GM18520 (cell line): ENCODE results near the gene RCN1.

ENCODE experiments used
- ATAC-seq: cut with Tn5 transposase; IDR thresholded peaks from one replicate; pipeline ENCODE4 v1.9.1; 2021; ENCODE audit not compliant: unreplicated experiment

The RCN1 gene

GRCh38 chr11:32151027-32151426, 60.2 kb downstream of the RCN1 start:
- no peak for ATAC-seq

GRCh38 chr11:32152216-32152615, 61.3 kb downstream of the RCN1 start:
- ATAC-seq = no peak

GRCh38 chr11:32152821-32153220, 61.9 kb downstream of the RCN1 start:
- no peak for ATAC-seq

DNA sequence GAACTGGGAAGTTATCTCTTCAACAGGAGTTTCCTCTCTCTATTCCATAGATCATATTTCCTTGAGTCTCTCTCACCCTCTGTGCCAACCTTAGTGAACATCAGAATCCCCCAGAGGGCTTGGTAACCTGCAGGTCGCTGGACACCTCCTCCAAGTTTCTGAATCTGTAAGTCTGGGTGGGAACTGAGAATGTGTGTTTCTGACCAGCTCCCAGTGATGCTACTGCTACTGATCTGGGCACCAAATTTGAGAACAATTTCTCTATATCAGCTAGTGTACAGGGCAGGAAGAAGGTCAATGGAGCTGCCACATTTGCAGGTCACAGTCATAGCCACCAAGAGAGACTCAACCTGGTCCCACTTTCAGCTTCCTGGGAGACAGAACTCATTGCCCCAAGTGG, 62.9 kb downstream of the RCN1 start:
- ATAC-seq = no peak

GRCh38 chr11:32154275-32154674, 63.4 kb downstream of the RCN1 start:
- no peak for ATAC-seq
